GM12878 (cell line): ENCODE data around the gene LAMA4. TPM values are rescaled to one million over a fixed set of nuclear protein-coding genes. Genes with fewer than 3 reads are reported as not detected.

Experiments used
- ATAC-seq: fragments of 200-7000 bp; cut with Tn5 transposase; 3 replicates; pipeline ENCODE4 v1.9.1; 2020; ENCODE audit warnings: mild to moderate bottlenecking, moderate library complexity
- BruUV-seq: library from RNA; stranded (reverse); fragments of 400-500 nt; replicated peaks from 2 replicates; lab custom pipeline; 2021; lab: Mats Ljungman, UMichigan
- CTCF ChIA-PET: fragments of 300-600 bp; sonication (Branson Sonifier 250); formaldehyde crosslinking; extraction: SDS; loops from one replicate; lab custom pipeline; 2021; ENCODE audit warnings: inconsistent platforms; lab: Yijun Ruan, JAX
- POLR2A ChIA-PET: fragments of 350-600 bp; formaldehyde crosslinking; extraction: SDS; loops from one replicate; lab custom pipeline; 2021; ENCODE audit warnings: inconsistent platforms; lab: Charles Lee
- RAD21 ChIA-PET: fragments of 300-600 bp; sonication (Branson Sonifier 250); formaldehyde crosslinking; loops from one replicate; lab custom pipeline; 2023; ENCODE audit warnings: antibody characterized with exemption; ENCODE audit not compliant: unreplicated experiment; lab: Charles Lee
- SMC1A ChIA-PET: fragments of 300-600 bp; sonication (Branson Sonifier 250); formaldehyde crosslinking; loops from one replicate; lab custom pipeline; 2023; ENCODE audit not compliant: unreplicated experiment, uncharacterized antibody; lab: Charles Lee
- DNase-seq: peaks from one replicate; pipeline ENCODE4 v3.0.0-alpha.2; 2011; ENCODE audit warnings: low read depth, low spot score
- FAIRE-seq: peaks from 3 replicates; lab custom pipeline; 2011; peaks lifted over from hg19 to GRCh38; lab: Jason Lieb, UNC
- H2AFZ ChIP-seq: 2 replicates; pipeline ENCODE4 v1.6.0; 2011; ENCODE audit warnings: low read depth, low read length, control low read depth; ENCODE audit not compliant: control insufficient read depth
- H3K27ac ChIP-seq: 2 replicates; pipeline ENCODE4 v1.5.1; 2011; ENCODE audit warnings: control low read depth; ENCODE audit not compliant: control insufficient read depth, insufficient read depth
- H3K27me3 ChIP-seq, 2 experiments: replicated peaks in 1 of 2; 2 replicates each; pipeline versions ENCODE4 v1.6.0 to v1.6.1; 2011; ENCODE audit warnings: low read length in 1 of 2; ENCODE audit not compliant: control insufficient read depth in 2 of 2, insufficient read depth in 2 of 2
- H3K36me3 ChIP-seq, 2 experiments: 2 replicates each; pipeline ENCODE4 v1.5.1; 2011; ENCODE audit warnings: low read length in 1 of 2; ENCODE audit not compliant: control insufficient read depth in 2 of 2, insufficient read depth in 2 of 2
- H3K4me1 ChIP-seq: 2 replicates; pipeline ENCODE4 v1.6.1; 2011; ENCODE audit warnings: mild to moderate bottlenecking, low read length, moderate library complexity, mixed read lengths; ENCODE audit not compliant: control insufficient read depth, insufficient read depth
- H3K4me2 ChIP-seq: 2 replicates; pipeline ENCODE4 v1.6.0; 2011; ENCODE audit warnings: control low read depth; ENCODE audit not compliant: control insufficient read depth, insufficient read depth
- H3K4me3 ChIP-seq: fragments of 200-600 bp; sonication (generic); 2 replicates; pipeline ENCODE4 v1.5.1; 2016
- H3K79me2 ChIP-seq: 2 replicates; pipeline ENCODE4 v1.6.0; 2011; ENCODE audit warnings: low read length; ENCODE audit not compliant: control insufficient read depth, insufficient read depth
- H3K9ac ChIP-seq: 2 replicates; pipeline ENCODE4 v1.8.0; 2011; ENCODE audit warnings: low read length, control low read depth, mixed read lengths; ENCODE audit not compliant: control insufficient read depth, insufficient read depth
- H3K9me3 ChIP-seq: replicated peaks from 3 replicates; pipeline ENCODE4 v1.5.1; 2011; ENCODE audit warnings: mild to moderate bottlenecking, low read length; ENCODE audit not compliant: control insufficient read depth, insufficient read depth
- H4K20me1 ChIP-seq: 2 replicates; pipeline ENCODE4 v1.6.0; 2011; ENCODE audit not compliant: control insufficient read depth, insufficient read depth
- CREM ChIP-seq: IDR thresholded peaks from 2 replicates; pipeline ENCODE4 v1.6.1; 2014; ENCODE audit warnings: antibody characterized with exemption, low read depth
- GATAD2B ChIP-seq: fragments of 450-650 bp; conservative IDR thresholded peaks from 2 replicates; pipeline ENCODE4 v1.6.1; 2017; ENCODE audit warnings: low read depth, mild to moderate bottlenecking, moderate library complexity
- WGBS: methylation state at CpG from one replicate; pipeline ENCODE4 v1.1.6; 2016; ENCODE audit warnings: low lambda C conversion rate; ENCODE audit not compliant: insufficient replicate concordance, insufficient coverage; ENCODE audit errors: missing lambda C conversion rate; 5-methylcytosine and 5-hydroxymethylcytosine counted together
- in situ Hi-C: fragments of 300-500 bp; cut with MboI; formaldehyde crosslinking; loops from 9 replicates; pipeline ENCODE4 v1.14.3; 2018; ENCODE audit warnings: mixed read lengths
- intact Hi-C: fragments of 100-400 bp; cut with micrococcal nuclease; formaldehyde crosslinking; loops from one replicate; pipeline ENCODE4 v1.14.2; 2022; ENCODE audit not compliant: unreplicated experiment
- polyA plus RNA-seq, 11 experiments: library from polyadenylated mRNA; depleted of rRNA in 4 of 11; unstranded in 6 of 11; stranded (reverse) in 5 of 11; fragments of >200 nt; fragmentation: Nextera tagmentation in 4 of 11; fragmentation: Illumina TruSeq in 1 of 11; extraction: Ambion mirVana in 4 of 11; extraction: Trizol in 1 of 11; gene quantifications; 1 replicate in 1 of 11; 2 replicates in 10 of 11; pipeline versions ENCODE4 v1.2.1 to v1.2.3, GENCODE V29; 2011 to 2016; ENCODE audit warnings: inconsistent platforms in 2 of 11, missing spikeins in 2 of 11, low read depth in 1 of 11
- total RNA-seq, 4 experiments: library from RNA; depleted of rRNA in 3 of 4; stranded (reverse); fragments of >200 nt in 3 of 4; fragmentation: Illumina TruSeq in 1 of 4; extraction: Trizol in 1 of 4; gene quantifications; 2 replicates each; pipeline versions ENCODE4 v1.2.1 to v1.2.3, GENCODE V29; 2013 to 2021
- TF ChIP-seq, protein P1 (sequence below): fragments of 450-650 bp; formaldehyde crosslinking; IDR thresholded peaks from 2 replicates; pipeline ENCODE4 v1.5.0; 2022; ENCODE audit warnings: mild to moderate bottlenecking, missing genetic modification characterization

The LAMA4 gene
- total and polyA plus RNA-seq, 10 of the 15 experiments (the other 5 are each of a cell fraction or from before 2014, with no cell fraction given) = 0.11 to 0.21 (median 0.14) TPM; not detected in 7

DNA sequence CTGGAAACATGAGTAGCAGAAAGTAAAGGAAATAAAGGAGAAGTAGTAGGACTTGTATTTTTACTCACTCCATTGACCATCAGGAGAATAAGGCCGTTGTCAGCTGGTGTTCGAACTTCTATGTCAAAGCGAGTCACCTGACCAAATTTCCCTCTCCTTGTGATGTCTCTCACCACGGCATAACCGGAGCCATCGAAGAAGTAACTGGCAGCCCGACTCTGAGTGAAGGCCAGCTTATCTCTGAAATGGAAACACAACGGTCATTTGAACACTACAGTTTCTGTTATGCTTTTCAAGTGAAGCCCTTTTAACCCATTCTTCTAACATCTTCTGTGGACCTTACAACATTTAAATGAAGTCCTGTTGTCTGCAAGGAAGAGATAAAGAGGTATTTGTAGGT lies 115.3 kb downstream of the LAMA4 start (continued):
- no peak for TF ChIP-seq CREM

DNA sequence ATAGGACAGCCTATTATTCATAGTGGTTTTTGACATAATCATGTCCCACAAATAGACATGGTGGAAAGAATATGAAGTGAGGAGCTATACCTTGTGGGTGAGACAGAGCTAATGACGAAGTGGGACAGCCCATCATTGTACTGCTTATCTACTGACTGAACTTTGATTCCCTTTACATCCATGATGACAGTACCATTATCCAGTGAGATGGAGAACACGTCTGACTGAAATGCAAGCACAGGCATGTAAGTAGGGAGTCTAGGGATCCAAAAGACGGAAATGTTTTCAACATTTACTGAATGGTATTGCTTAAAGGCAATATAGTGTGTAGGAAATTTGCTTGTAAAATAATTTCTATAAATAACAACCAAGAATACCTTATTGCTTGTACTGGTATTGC lies 123.5 kb downstream of the LAMA4 start:
- H3K4me2 ChIP-seq = no peak overlapping the region
- ATAC-seq (no peak), FAIRE-seq (no peak)
- H3K27me3 ChIP-seq = no peaks in the 10 kb centered on the region
- no peak overlapping the region for H2AFZ ChIP-seq
- in situ Hi-C loops = no loop called here
- CTCF ChIA-PET = interaction anchor here (1.4 kb wide), 1 partner anchor 14 kb away, joined by 4 read pairs; no protein-coding TSS in a partner anchor
- SMC1A ChIA-PET = interaction anchor here (1.9 kb wide), 1 partner anchor 49 kb away, joined by 5 read pairs; no protein-coding TSS in a partner anchor
- H3K4me3 ChIP-seq = no peak overlapping the region
- RAD21 ChIA-PET = no interaction called here
- POLR2A ChIA-PET = no interaction called here
- no peaks in the 10 kb centered on the region for H3K9me3 ChIP-seq
- 0% methylated on average over 3 of the region's 3 CpGs for WGBS
- H3K27ac ChIP-seq = no peak overlapping the region
- no peaks in the 10 kb centered on the region for H3K36me3 ChIP-seq
- no TSS peak for BruUV-seq
- H3K79me2 ChIP-seq = no peaks in the 10 kb centered on the region
- intact Hi-C loops = no loop called here
- H3K9ac ChIP-seq = no peak overlapping the region
- no peak for TF ChIP-seq GATAD2B
- TF ChIP-seq, protein P1, sequence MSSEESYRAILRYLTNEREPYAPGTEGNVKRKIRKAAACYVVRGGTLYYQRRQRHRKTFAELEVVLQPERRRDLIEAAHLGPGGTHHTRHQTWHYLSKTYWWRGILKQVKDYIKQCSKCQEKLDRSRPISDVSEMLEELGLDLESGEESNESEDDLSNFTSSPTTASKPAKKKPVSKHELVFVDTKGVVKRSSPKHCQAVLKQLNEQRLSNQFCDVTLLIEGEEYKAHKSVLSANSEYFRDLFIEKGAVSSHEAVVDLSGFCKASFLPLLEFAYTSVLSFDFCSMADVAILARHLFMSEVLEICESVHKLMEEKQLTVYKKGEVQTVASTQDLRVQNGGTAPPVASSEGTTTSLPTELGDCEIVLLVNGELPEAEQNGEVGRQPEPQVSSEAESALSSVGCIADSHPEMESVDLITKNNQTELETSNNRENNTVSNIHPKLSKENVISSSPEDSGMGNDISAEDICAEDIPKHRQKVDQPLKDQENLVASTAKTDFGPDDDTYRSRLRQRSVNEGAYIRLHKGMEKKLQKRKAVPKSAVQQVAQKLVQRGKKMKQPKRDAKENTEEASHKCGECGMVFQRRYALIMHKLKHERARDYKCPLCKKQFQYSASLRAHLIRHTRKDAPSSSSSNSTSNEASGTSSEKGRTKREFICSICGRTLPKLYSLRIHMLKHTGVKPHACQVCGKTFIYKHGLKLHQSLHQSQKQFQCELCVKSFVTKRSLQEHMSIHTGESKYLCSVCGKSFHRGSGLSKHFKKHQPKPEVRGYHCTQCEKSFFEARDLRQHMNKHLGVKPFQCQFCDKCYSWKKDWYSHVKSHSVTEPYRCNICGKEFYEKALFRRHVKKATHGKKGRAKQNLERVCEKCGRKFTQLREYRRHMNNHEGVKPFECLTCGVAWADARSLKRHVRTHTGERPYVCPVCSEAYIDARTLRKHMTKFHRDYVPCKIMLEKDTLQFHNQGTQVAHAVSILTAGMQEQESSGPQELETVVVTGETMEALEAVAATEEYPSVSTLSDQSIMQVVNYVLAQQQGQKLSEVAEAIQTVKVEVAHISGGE (CRISPR knock-in tag) = no peak
- TF ChIP-seq, all 136 proteins: peak for 0
- no peaks in the 10 kb centered on the region for H3K4me1 ChIP-seq
- DNase-seq = no peak
- no peaks in the 10 kb centered on the region for H4K20me1 ChIP-seq
